Activated CD4-positive, alpha-beta T cell treated with anti-CD3 and anti-CD28 coated beads for 48 hours (primary cell): Measurements from ENCODE around the gene OR4F16.
"Not testable (repeated sequence)": the region's sequence is repeated elsewhere in the genome, so short reads cannot be mapped to it uniquely, and the experiment has no call there.

ENCODE experiments used
- DNase-seq: peaks from one replicate; pipeline ENCODE4 v3.0.0-alpha.2; 2020

Gene OR4F16

GRCh38 chr1:686554-686953, at the start of gene OR4F16:
OR4F16 (minus strand) TSS chr1:686654; CDS start chr1:686654, 0 bp downstream.
- not testable (repeated sequence) for DNase-seq

DNA sequence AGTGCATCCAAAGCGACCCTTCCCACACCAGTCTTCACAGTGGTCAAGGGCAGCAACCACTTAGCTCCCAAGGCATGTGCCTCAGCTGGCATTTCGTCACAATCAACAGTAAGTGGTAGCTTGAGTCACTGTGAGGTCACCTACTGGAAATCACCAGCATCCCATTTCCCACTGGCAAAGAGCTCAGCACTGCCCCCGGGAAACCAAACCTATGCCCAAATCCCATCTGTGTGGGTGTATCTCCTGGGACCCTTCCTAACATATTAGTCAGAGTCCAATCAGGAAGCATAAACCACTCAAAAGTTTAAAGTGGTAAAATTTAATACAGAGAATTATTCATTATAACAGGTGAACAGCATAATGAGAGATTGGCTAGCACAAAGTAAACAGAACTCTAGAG, 47.2 kb upstream of the OR4F16 start:
- not testable (repeated sequence) for DNase-seq

DNA sequence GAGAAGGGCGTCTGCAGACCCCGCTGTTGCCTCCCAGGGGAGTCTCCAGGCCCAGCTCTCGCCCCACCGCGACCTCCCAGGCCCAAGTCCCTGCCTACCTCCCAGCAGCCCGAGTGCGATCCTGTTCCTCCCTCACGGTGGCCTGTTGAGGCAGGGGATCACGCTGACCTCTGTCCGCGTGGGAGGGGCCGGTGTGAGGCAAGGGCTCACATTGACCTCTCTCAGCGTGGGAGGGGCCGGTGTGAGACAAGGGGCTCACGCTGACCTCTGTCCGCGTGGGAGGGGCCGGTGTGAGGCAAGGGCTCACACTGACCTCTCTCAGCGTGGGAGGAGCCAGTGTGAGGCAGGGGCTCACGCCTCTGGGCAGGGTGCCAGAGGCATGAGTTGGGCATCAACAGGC, 40.6 kb upstream of the OR4F16 start:
- not testable (repeated sequence) for DNase-seq
